Right renal cortex interstitium (tissue), 3 donors: Measurements from ENCODE around the gene GPR142. TPM values are rescaled to one million over a fixed set of nuclear protein-coding genes. Genes with fewer than 3 reads are reported as not detected.

Experiments
- DNase-seq, 3 donors: peaks; one replicate each; pipeline ENCODE4 v3.0.0-alpha.2; 2013; ENCODE audit warnings: low read depth in 3 of 3, low spot score in 2 of 3
- polyA plus RNA-seq, 3 donors: library from polyadenylated mRNA; unstranded; fragments of 120-200 nt; gene quantifications; one replicate each; pipeline ENCODE4 v1.2.1, GENCODE V29; 2013; ENCODE audit not compliant: insufficient read length in 3 of 3

GPR142 gene
- under 1 TPM in 1 of 3 donors, not detected in 2; 0.18 TPM for polyA plus RNA-seq

- no peak for DNase-seq
Observed at GRCh38 chr17:74367206-74367605, at the start of gene GPR142. TSS of gene GPR142 (plus strand) at chr17:74367506. CDS start at chr17:74369541, 2,035 bp downstream.

- no peak for DNase-seq
Observed at GRCh38 chr17:74318391-74318790, 48.9 kb upstream of the GPR142 start.

- DNase-seq = no peak
Observed at GRCh38 chr17:74324521-74324920, 42.8 kb upstream of the GPR142 start.

- no peak for DNase-seq
Observed at GRCh38 chr17:74325376-74325742, 41.9 kb upstream of the GPR142 start.

GRCh38 chr17:74325743-74326379 lies 41.4 kb upstream of the GPR142 start, which contains the start of gene KIF19:
TSS of gene KIF19 (plus strand) at chr17:74326226. CDS start at chr17:74326350, 124 bp downstream.
- DNase-seq = peak in 1 of 3 donors; percentile 19

- DNase-seq = no peak
Observed at GRCh38 chr17:74326506-74326905, 40.8 kb upstream of the GPR142 start.

GRCh38 chr17:74328487-74328886 lies 38.8 kb upstream of the GPR142 start:
- DNase-seq = no peak

- DNase-seq = no peak
Observed at GRCh38 chr17:74329378-74329777, 37.9 kb upstream of the GPR142 start.

GRCh38 chr17:74330446-74330845 lies 36.9 kb upstream of the GPR142 start:
- no peak for DNase-seq

- DNase-seq = no peak
Observed at GRCh38 chr17:74332017-74332650, 35.2 kb upstream of the GPR142 start.

GRCh38 chr17:74332763-74333283 lies 34.5 kb upstream of the GPR142 start:
- no peak for DNase-seq

GRCh38 chr17:74334393-74335039 lies 32.8 kb upstream of the GPR142 start:
- DNase-seq = no peak

GRCh38 chr17:74335529-74336062 lies 31.7 kb upstream of the GPR142 start:
- DNase-seq = no peak

GRCh38 chr17:74336307-74336706 lies 31.0 kb upstream of the GPR142 start:
- DNase-seq = no peak

- DNase-seq = no peak
Observed at GRCh38 chr17:74337834-74338500, 29.3 kb upstream of the GPR142 start.

GRCh38 chr17:74339537-74340195 lies 27.6 kb upstream of the GPR142 start:
- no peak for DNase-seq

- DNase-seq = no peak
Observed at GRCh38 chr17:74340470-74341023, 26.8 kb upstream of the GPR142 start.

GRCh38 chr17:74342224-74342623 lies 25.1 kb upstream of the GPR142 start:
- DNase-seq = no peak

- DNase-seq = no peak
Observed at GRCh38 chr17:74343121-74343520, 24.2 kb upstream of the GPR142 start.
